HG03045 (cell line): ENCODE measurements around the gene BAZ1B.
A peak's percentile ranks its signal among the peaks of the same experiment; 100 is the strongest.
"Not testable (repeated sequence)": the region's sequence is repeated elsewhere in the genome, so short reads cannot be mapped to it uniquely, and the experiment has no call there.

Experiments
- ATAC-seq: cut with Tn5 transposase; IDR thresholded peaks from one replicate; pipeline ENCODE4 v1.9.1; 2021; ENCODE audit warnings: mild to moderate bottlenecking, moderate library complexity; ENCODE audit not compliant: unreplicated experiment

The BAZ1B gene

GRCh38 chr7:73522105-73522872 lies at the start of gene BAZ1B:
TSS of gene BAZ1B (minus strand) at chr7:73522293. CDS start at chr7:73521933, 360 bp downstream.
- peak; percentile 87 for ATAC-seq

DNA sequence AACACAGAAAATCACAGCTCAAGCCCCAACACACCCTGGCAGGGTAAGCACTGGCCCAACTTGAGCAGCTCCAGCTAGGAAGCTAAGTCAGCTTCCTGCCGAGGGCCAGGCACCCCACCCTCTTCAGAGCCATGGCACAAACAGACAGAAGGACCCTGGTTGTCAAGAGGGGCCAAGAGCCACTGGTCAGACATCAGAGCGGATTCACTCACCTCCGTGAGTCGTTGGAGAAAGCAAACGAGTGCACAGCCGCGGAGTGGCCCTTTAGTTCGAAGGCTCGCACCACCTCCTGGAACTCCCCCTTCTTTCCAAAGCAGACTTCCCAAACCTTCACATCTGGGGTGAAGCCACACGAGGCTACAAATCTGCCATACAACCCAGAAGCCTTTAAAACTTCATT lies 48.9 kb upstream of the BAZ1B start:
- ATAC-seq: no peak

- no peak for ATAC-seq
Observed at GRCh38 chr7:73570521-73570920, 48.4 kb upstream of the BAZ1B start.

DNA sequence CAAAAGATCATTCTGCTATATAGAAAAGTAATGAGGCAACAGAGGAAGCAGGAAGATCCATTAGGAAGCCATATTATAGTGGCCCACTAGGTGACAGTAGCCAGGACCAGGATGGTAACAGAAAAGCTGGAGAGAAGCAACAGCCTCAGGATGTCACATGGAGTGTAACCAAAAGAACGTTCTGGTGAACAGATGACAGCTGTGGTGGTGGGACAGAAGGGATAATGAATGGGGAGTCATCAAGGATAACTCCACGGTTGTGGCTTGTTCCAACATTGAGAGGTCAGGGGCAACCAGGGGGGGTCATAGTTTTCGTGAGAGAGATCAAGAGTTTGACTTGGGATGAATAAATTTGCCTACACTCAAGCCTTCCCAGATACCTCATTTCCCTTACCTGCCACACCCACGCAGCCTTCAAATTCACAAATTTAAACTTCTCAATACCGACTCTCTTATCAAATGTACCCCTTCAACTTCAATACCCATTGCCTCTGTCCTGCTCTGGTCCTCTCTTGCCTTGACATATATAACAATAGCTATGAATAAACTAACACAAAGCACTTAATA lies 47.0 kb upstream of the BAZ1B start:
- no peak for ATAC-seq

GRCh38 chr7:73567846-73568685 lies 46.0 kb upstream of the BAZ1B start:
- no peak for ATAC-seq

- ATAC-seq: no peak
Observed at GRCh38 chr7:73567140-73567539, 45.0 kb upstream of the BAZ1B start.

DNA sequence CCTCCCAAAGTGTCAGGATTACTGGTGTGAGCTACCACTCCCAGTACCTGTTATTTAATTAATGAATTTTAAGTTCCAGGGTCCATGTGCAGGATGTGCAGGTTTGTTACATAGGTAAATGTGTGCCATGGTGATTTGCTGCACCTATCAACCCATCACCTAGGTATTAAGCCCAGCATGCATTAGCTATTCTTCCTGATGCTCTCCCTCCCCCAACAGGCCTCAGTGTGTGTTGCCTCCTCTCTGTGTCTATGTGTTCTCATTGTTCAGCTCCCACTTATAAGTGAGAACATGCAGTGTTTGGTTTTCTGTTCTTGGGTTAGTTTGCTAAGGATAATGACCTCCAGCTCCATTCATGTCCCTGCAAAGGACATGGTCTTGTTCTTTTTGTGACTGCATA lies 44.3 kb upstream of the BAZ1B start:
- not testable (repeated sequence) for ATAC-seq

GRCh38 chr7:73565675-73566340 lies 43.7 kb upstream of the BAZ1B start:
- ATAC-seq: no peak

DNA sequence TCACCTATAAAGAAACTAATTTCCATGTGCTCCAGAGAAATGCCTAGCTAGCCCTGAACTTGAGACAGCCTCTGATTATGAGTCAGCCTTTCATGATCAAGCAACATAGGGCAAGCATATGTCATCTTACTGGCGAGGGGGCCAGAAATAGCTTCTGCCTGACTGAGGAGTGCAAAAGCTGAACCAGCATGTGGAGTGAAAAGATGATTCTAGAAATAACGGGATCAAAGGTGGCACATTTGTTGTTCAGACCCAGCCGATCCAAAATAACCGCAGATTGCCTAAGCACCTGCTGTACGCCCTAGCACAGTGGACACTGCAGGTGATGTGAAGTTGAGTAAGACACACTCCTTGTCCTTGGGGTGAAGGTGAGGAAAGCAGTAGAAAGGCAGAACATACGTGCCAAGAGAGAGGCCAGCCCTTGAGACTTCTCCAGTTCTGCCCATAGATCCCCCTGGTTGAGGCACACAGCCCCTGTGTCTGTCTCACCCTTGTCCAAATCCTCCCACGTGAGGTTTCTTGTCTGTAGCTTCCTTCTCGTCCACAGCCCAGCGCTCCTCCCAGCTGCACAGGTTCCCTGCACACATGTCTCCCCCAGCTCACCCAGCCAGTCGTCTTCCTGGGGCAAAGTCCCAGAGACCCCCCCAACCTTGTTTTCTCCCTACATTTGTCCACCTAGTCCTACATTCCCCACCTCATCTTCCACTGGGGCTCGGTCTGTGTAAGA lies 38.2 kb upstream of the BAZ1B start:
- no peak for ATAC-seq

GRCh38 chr7:73557397-73558257 lies 35.5 kb upstream of the BAZ1B start, which contains the start of gene BCL7B:
TSS of gene BCL7B (minus strand) at chr7:73557690. CDS start at chr7:73557578, 112 bp downstream.
- peak; percentile 59 for ATAC-seq

DNA sequence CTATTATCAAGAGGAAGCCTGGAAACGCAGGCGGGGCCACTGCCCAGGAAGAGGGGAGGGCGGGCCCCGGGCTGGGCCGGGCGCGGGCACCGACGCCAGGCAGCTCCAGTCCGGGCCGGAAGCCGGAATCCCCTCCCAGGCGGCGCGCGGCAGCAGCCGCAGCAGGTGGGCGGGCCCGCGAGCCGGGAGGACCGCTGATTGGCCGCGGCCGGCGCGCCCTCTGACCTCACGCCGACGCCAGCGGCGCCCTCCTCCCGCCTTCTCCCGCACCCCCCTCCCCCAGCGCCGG lies 35.0 kb upstream of the BAZ1B start:
- ATAC-seq: peak; percentile 88

DNA sequence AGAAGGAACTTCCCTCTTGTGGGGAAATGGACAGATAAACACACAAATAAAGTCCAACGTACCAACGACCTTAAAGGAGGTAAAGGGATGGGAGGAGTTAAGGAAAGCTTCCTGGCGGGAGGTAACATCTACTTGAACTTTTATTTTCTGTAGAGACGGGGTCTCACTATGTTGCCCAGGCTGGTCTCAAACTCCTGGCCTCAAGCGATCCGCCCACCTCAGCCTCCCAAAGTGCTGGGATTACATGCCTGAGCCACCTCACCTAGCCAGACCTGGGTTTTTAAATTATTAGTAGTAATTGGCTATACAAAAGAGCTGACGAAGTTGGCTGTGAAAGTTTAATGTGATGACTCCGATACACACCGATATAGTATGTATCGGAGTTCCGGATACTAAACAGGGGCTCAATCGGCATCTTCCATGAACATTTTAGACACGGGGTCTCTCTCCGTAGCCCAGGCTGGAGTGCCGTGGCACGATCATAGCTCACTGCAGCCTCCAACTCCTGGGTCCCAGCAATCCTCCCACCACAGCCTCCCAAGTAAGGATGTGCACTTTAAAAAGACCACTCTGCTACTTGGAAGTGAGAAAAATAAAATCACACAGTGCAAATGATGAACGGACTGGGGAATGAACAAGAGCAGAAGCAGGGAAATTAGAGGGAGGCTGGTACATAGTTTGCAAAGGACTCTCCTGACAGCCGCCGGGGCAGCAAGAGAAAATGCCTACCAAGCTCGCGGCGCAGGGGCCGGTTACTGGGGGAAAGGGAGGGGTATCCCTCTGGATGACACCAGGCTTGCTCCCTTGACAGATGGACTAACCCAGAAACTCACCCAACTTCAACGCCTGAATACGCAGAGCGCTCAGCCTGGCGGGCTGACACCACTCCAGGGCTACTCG lies 34.4 kb upstream of the BAZ1B start:
- ATAC-seq: no peak

DNA sequence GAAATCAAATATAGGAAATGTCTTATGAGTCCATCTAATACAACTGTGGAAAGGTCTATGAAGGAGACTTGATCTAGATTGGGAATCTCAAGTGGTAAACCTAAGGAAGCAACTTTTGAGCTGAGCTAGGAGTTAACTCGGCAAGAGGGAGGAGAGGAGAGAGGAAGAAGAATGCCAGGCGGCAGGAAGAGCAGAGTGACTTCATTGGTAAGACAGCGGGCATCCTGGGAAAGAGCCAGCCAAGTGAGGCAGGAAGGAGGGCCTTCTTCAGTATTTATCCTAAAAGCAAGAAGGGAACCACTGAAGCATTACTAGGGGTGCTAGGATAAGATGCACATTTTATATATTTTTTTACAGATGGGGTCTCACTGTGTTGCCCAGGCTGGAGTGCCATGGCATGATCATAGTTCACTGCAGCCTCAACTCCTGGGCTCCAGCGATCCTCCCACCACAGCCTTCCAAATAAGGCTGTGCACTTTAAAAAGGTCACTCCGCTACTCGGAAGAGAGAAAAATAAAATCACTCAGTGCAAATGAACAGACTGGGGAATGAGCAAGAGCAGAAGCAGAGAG lies 33.4 kb upstream of the BAZ1B start:
- ATAC-seq: no peak

DNA sequence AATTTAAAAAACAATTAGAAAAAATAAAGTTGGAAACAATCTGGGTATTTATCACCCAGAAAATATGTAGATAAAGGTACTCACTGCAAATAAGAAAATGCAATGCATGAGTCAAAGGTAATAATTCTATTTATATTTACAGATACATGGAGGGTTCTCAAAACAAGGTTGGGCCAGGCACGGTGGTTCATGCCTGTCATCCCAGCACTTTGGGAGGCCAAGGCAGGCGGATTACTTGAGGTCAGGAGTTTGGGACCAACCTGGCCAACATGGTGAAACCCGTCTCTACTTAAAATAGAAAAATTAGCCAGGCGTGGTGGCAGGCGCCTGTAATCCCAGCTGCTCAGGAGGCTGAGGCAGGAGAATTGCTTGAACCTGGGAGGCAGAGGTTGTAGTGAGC lies 28.0 kb upstream of the BAZ1B start:
- ATAC-seq: not testable (repeated sequence)

DNA sequence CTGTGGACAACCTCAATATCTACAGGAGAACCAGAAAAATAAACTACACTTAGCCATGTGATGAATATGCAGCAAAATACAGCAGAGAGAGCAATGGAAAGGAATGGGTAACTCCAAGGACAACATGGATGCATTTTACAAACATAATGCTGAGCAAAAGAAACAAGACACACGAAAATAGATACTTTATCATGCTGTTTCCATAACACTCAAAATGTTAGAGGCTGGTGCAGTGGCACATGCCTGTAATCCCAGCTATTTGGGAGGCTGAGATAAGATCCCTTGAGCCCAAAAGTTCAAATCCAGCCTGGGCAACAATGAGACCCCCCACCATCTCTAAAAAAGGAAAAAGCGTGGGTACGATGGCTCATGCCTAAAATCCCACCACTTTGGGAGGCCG lies 27.1 kb upstream of the BAZ1B start:
- ATAC-seq: no peak

DNA sequence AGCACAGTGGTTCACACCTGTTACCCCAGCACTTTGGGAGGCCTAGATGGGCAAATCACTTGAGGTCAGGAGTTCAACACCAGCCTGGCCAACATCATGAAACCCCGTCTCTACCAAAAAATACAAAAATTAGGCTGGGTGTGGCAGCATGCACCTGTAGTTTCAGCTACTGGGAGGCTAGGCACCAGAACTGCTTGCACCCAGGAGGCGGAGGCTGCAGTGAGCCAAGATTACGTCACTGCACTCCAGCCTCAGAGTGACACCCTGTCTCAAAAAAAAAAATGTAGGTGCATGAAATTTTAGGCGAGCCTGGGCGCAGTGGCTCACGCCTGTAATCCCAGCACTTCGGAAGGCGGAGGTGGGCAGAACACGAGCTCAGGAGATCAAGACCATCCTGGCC lies 25.7 kb upstream of the BAZ1B start:
- ATAC-seq: no peak

DNA sequence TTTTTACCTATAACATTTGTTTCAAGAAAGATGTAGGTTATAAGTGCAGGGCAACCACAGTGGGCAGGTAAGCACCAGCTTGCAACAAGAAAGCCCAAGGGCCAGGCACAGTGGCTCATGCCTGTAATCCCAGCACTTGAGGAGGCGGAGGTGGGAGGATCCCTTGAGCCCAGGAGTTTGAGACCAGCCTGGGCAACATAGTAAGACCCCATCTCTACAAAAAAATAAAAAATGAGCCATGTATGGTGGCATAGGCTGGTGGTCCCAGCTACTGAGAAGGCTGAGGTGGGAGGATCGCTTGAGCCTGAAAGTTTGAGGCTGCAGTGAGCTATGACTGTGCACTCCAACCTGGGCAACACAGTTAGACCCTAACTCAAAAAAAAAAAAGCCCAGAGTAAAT lies 22.6 kb upstream of the BAZ1B start:
- no peak for ATAC-seq

DNA sequence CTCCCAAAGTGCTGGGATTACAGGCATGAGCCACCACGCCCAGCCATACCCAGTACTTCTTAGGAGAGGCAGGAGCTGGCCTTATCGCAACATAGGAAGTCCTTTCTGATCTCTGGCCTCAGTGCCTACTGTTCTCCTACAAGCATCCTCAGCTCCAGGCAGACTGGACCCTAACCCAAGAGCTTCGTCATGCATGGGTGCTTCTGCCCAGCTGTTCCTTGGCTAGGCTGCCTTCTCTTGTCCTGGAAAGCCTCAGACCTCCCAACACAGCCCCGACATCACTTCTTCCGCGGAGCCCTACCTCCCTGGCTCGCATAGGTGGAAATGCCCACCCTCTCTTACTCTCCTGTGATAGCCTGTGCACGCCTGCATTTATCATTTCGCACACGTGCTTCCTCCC lies 19.6 kb upstream of the BAZ1B start:
- ATAC-seq: no peak
